ENCODE measurements around the gene TSHZ2. TPM values are rescaled to one million over a fixed set of nuclear protein-coding genes. Genes with fewer than 3 reads are reported as not detected.

The TSHZ2 gene
- polyA plus RNA-seq, 1 donor from 2014 or later: 4.6 TPM

GRCh38 chr20:53411891-53412290 is 439.7 kb downstream of the TSHZ2 start:
- H3K9ac ChIP-seq (ENCODE audit: low read length): no peak overlapping the region
- no peaks in the 10 kb centered on the region for H3K9me3 ChIP-seq (ENCODE audit: low read length)
- no peaks in the 10 kb centered on the region for H3F3A ChIP-seq (ENCODE audit: insufficient read depth, low read length, poor library complexity, severe bottlenecking)
- H4K20me1 ChIP-seq (ENCODE audit: insufficient read depth): no peaks in the 10 kb centered on the region
- TF ChIP-seq EP300 (conservative IDR thresholded peaks at IDR 0.05; ENCODE audit: poor library complexity, severe bottlenecking) (no peak), POLR2AphosphoS5 (IDR thresholded peaks at IDR 0.05) (no peak), EZH2 (IDR thresholded peaks at IDR 0.05; ENCODE audit: borderline replicate concordance, insufficient read depth, low read length, poor library complexity, severe bottlenecking) (no peak), TAF1 (IDR thresholded peaks at IDR 0.05; ENCODE audit: low read depth) (no peak), REST (IDR thresholded peaks at IDR 0.05; ENCODE audit: borderline replicate concordance) (no peak), RAD21 (conservative IDR thresholded peaks at IDR 0.05) (no peak), MXI1 (conservative IDR thresholded peaks at IDR 0.05; ENCODE audit: poor library complexity, severe bottlenecking) (no peak), SMC3 (conservative IDR thresholded peaks at IDR 0.05; ENCODE audit: poor library complexity) (no peak)
- TF ChIP-seq, protein P1, sequence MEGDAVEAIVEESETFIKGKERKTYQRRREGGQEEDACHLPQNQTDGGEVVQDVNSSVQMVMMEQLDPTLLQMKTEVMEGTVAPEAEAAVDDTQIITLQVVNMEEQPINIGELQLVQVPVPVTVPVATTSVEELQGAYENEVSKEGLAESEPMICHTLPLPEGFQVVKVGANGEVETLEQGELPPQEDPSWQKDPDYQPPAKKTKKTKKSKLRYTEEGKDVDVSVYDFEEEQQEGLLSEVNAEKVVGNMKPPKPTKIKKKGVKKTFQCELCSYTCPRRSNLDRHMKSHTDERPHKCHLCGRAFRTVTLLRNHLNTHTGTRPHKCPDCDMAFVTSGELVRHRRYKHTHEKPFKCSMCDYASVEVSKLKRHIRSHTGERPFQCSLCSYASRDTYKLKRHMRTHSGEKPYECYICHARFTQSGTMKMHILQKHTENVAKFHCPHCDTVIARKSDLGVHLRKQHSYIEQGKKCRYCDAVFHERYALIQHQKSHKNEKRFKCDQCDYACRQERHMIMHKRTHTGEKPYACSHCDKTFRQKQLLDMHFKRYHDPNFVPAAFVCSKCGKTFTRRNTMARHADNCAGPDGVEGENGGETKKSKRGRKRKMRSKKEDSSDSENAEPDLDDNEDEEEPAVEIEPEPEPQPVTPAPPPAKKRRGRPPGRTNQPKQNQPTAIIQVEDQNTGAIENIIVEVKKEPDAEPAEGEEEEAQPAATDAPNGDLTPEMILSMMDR (IDR thresholded peaks at IDR 0.05; ENCODE audit: poor library complexity, severe bottlenecking): no peak
- no peak overlapping the region for H3K4me3 ChIP-seq (ENCODE audit: low read length)
- no peak overlapping the region for H2AFZ ChIP-seq (ENCODE audit: low read depth, low read length)
- no peak overlapping the region for H3K27ac ChIP-seq (ENCODE audit: low read length)
- no peak overlapping the region for H3K4me2 ChIP-seq (ENCODE audit: low read length)
- no peaks in the 10 kb centered on the region for H3K27me3 ChIP-seq (ENCODE audit: insufficient read depth, low read depth, low read length)
- no peaks in the 10 kb centered on the region for H3K36me3 ChIP-seq (ENCODE audit: insufficient read depth, low read length)
- H3K79me2 ChIP-seq (replicated peaks; ENCODE audit: insufficient read depth, low read length): no peaks in the 10 kb centered on the region
- no peaks in the 10 kb centered on the region for H3K9me2 ChIP-seq (ENCODE audit: insufficient read depth, low read length)

DNA sequence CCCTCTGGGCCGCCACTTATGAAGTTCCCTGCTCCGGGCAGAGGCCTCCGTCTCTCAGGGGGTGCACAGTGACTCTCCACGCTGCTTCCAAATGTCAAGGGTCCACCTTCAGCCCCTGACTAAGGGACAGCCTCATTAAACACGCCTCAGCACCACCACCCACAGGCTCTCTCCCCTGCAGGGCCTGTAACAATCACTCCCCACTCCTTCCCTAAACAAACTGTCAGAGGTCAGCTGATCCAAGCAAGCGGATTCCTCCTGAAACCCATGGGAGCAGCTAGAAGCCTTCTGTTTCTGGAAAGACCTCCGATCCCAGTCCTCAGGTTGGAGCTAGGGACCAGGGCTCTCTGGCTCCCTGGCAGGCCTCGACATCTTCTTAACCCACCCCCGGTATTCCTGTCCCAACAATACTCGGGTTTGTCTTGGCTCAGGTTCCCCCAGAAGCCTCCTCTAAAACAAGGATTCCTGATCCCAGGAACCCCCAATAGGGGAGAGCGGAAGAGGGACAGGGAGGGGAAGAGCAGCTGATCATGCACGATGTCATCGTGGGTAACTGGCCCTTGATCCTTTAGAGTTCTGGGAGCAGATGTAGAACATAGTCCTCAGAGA is 440.5 kb downstream of the TSHZ2 start:
- Histone ChIP-seq H3K27ac (ENCODE audit: low read length) (no peak overlapping the region), H3K4me2 (ENCODE audit: low read length) (no peak overlapping the region)
- no peak for TF ChIP-seq POLR2AphosphoS5 (IDR thresholded peaks at IDR 0.05)
- no peak for TF ChIP-seq MXI1 (conservative IDR thresholded peaks at IDR 0.05; ENCODE audit: poor library complexity, severe bottlenecking)
- TF ChIP-seq, protein P1 (IDR thresholded peaks at IDR 0.05; ENCODE audit: poor library complexity, severe bottlenecking): no peak
- no peak for TF ChIP-seq REST (IDR thresholded peaks at IDR 0.05; ENCODE audit: borderline replicate concordance)
- TF ChIP-seq SMC3 (conservative IDR thresholded peaks at IDR 0.05; ENCODE audit: poor library complexity): no peak
- TF ChIP-seq EP300 (conservative IDR thresholded peaks at IDR 0.05; ENCODE audit: poor library complexity, severe bottlenecking): no peak
- no peak for TF ChIP-seq EZH2 (IDR thresholded peaks at IDR 0.05; ENCODE audit: borderline replicate concordance, insufficient read depth, low read length, poor library complexity, severe bottlenecking)
- no peak for TF ChIP-seq TAF1 (IDR thresholded peaks at IDR 0.05; ENCODE audit: low read depth)
- no peak for TF ChIP-seq RAD21 (conservative IDR thresholded peaks at IDR 0.05)

More for the DNA sequence above, 440.5 kb downstream of the TSHZ2 start:
- Histone ChIP-seq H3K9ac (ENCODE audit: low read length) (no peak overlapping the region), H3K9me2 (ENCODE audit: insufficient read depth, low read length) (no peaks in the 10 kb centered on the region), H2AFZ (ENCODE audit: low read depth, low read length) (no peak overlapping the region), H3F3A (ENCODE audit: insufficient read depth, low read length, poor library complexity, severe bottlenecking) (no peaks in the 10 kb centered on the region), H4K20me1 (ENCODE audit: insufficient read depth) (no peaks in the 10 kb centered on the region), H3K27me3 (ENCODE audit: insufficient read depth, low read depth, low read length) (no peaks in the 10 kb centered on the region), H3K36me3 (ENCODE audit: insufficient read depth, low read length) (no peaks in the 10 kb centered on the region), H3K9me3 (ENCODE audit: low read length) (no peaks in the 10 kb centered on the region), H3K4me3 (ENCODE audit: low read length) (no peak overlapping the region), H3K79me2 (replicated peaks; ENCODE audit: insufficient read depth, low read length) (no peaks in the 10 kb centered on the region)
